Ascending aorta (tissue), 2 donors: ENCODE measurements around the gene LLGL2. TPM values are rescaled to one million over a fixed set of nuclear protein-coding genes. Genes with fewer than 3 reads are reported as not detected.

Experiments
- DNase-seq, 2 donors: peaks; one replicate each; pipeline ENCODE4 v3.0.0-alpha.2; 2019; ENCODE audit warnings: low spot score in 2 of 2
- H3K27ac ChIP-seq, 2 donors: fragments of 200-600 bp; sonication (generic); one replicate each; pipeline ENCODE4 v1.5.1; 2016 to 2017; ENCODE audit warnings: mild to moderate bottlenecking in 1 of 2
- H3K27me3 ChIP-seq: fragments of 200-600 bp; sonication (generic); one replicate; pipeline ENCODE4 v1.5.1; 2017
- H3K36me3 ChIP-seq, 2 donors: fragments of 200-600 bp; sonication (generic); one replicate each; pipeline ENCODE4 v1.5.1; 2016
- H3K4me1 ChIP-seq, 2 donors: fragments of 200-600 bp; sonication (generic); one replicate each; pipeline ENCODE4 v1.5.1; 2016 to 2017; ENCODE audit warnings: mild to moderate bottlenecking in 1 of 2
- H3K4me3 ChIP-seq, 2 donors: fragments of 200-600 bp; sonication (generic); one replicate each; pipeline ENCODE4 v1.5.1; 2016 to 2017; ENCODE audit warnings: mild to moderate bottlenecking in 1 of 2
- H3K9me3 ChIP-seq, 2 donors: fragments of 200-600 bp; sonication (generic); one replicate each; pipeline ENCODE4 v1.5.1; 2016
- intact Hi-C: fragments of 100-400 bp; cut with DNase I; formaldehyde crosslinking; loops from one replicate; pipeline ENCODE4 v1.15.1; 2023
- total RNA-seq: library from RNA; depleted of rRNA; stranded (reverse); fragments of >200 nt; gene quantifications from one replicate; pipeline ENCODE4 v1.1.0, GENCODE V29; 2016
- TF ChIP-seq, protein P1 (sequence below), 3 experiments: fragments of 200-600 bp in 2 of 3; fragments of 450-650 bp in 1 of 3; sonication (generic) in 2 of 3; IDR thresholded peaks; one replicate each; pipeline ENCODE4 v1.5.1; 2016 to 2019; ENCODE audit warnings: antibody characterized with exemption in 3 of 3, mild to moderate bottlenecking in 1 of 3, moderate library complexity in 1 of 3

Gene LLGL2
- total RNA-seq, 1 donor from 2014 or later: 41.8 TPM

DNA sequence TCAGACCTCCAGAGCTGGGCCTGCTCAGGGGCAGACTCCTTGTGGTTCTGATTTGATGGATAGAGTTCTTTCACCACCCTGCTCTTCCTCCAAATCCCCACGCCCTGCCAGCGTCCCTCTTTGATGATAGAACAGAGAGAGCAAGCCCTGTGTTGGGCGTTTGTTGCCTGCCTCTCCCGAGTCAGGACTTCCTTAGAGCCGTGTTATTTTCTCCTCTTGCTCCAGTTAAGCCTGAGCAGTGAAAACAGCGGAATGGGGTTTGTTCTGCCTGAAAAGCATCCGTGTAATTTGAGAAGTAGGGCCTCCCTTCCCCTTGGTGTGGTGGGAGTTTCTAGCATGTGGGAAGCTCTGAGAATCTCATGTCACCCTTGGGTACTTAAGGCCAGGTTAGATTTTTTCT lies 47.0 kb upstream of the LLGL2 start:
- Histone ChIP-seq H3K9me3 (no peaks in the 10 kb centered on the region), H3K4me3 (no peak overlapping the region), H3K27ac (peak overlapping the region in 1 of 2 donors; percentile 3), H3K27me3 (no peaks in the 10 kb centered on the region), H3K4me1 (peaks cover 9 to 25% of the 10 kb centered on the region in 2 donors), H3K36me3 (peaks cover under 1 to 1% of the 10 kb centered on the region in 2 donors)
- intact Hi-C loops: loop anchor here (5.0 kb wide), 1 partner anchor 36 kb away; no protein-coding TSS in a partner anchor
- DNase-seq: no peak
- TF ChIP-seq, protein P1, sequence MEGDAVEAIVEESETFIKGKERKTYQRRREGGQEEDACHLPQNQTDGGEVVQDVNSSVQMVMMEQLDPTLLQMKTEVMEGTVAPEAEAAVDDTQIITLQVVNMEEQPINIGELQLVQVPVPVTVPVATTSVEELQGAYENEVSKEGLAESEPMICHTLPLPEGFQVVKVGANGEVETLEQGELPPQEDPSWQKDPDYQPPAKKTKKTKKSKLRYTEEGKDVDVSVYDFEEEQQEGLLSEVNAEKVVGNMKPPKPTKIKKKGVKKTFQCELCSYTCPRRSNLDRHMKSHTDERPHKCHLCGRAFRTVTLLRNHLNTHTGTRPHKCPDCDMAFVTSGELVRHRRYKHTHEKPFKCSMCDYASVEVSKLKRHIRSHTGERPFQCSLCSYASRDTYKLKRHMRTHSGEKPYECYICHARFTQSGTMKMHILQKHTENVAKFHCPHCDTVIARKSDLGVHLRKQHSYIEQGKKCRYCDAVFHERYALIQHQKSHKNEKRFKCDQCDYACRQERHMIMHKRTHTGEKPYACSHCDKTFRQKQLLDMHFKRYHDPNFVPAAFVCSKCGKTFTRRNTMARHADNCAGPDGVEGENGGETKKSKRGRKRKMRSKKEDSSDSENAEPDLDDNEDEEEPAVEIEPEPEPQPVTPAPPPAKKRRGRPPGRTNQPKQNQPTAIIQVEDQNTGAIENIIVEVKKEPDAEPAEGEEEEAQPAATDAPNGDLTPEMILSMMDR (IDR thresholded peaks at IDR 0.05): no peak

DNA sequence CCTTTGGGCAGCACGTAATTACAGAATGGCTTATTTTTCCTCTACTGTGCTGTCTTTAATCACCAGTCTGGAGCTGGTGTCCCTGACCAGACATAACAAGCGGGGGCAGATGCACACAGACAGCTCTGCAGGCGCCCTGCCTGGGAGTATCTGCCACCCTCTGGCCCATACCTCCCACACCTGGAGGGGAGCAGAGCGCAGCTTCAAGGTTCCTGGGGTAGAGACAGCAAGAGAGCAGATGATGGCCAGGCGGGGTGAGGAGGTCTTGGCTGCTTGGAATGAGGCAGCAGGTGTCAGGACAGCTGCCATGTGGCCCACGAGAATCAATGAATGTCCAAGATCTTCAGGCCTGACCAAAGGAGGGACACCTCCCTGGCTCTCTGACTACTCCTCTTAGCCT lies 45.2 kb upstream of the LLGL2 start:
- Histone ChIP-seq H3K27me3 (no peaks in the 10 kb centered on the region), H3K9me3 (no peaks in the 10 kb centered on the region), H3K4me3 (no peak overlapping the region), H3K36me3 (no peaks in the 10 kb centered on the region), H3K27ac (no peak overlapping the region), H3K4me1 (peaks cover 9 to 22% of the 10 kb centered on the region in 2 donors)
- TF ChIP-seq, protein P1 (IDR thresholded peaks at IDR 0.05): no peak
- intact Hi-C loops: no loop called here
- DNase-seq: no peak

DNA sequence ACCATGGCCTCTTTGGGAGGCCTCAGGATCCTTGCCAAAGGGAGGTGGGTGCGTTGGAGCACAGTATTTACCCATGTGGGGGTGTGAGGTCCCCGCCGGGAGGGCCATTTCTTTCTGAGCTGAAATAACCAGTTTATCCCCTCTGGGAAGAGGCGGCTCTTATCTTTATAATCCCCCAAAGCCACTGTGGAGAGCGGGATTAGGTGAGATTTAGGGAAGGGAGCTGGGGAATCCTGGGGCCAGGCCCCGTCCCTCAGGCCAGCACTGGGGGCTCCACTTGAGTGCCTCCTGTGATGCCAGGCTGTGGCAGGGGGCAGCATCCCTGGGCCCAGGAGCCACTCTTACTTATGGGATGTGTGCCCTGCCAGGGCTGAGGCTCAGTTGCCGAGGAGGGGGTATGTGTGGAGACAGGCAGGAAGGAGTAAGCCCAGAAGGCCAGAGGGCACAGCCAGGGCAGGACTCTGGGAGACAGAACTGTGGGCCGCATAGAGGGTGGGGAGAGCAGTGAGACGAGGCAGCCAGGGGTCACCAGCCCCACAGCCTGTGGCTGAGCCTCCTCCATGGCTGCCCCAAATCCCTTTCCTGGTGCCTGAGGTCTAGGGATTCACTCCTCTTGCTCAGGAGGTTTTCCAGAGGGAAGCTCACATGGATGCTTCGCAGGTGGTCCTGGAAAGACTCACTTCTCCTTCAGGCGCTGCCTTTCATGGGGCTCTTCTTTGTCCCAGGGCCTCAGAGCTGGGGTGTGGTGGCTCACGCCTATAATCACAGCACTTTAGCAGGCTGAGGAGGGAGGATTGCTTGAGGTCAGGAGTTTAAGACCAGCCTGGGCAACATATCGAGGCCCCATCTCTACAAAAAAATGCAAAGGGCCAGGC lies 44.1 kb upstream of the LLGL2 start:
- no peak for DNase-seq
- peaks cover 0 to 3% of the 10 kb centered on the region in 2 donors for H3K36me3 ChIP-seq
- intact Hi-C loops: no loop called here
- no peaks in the 10 kb centered on the region for H3K27me3 ChIP-seq
- H3K4me1 ChIP-seq: peaks cover 9 to 12% of the 10 kb centered on the region in 2 donors
- TF ChIP-seq, protein P1 (IDR thresholded peaks at IDR 0.05): no peak
- H3K9me3 ChIP-seq: no peaks in the 10 kb centered on the region
- no peak overlapping the region for H3K27ac ChIP-seq
- no peak overlapping the region for H3K4me3 ChIP-seq

DNA sequence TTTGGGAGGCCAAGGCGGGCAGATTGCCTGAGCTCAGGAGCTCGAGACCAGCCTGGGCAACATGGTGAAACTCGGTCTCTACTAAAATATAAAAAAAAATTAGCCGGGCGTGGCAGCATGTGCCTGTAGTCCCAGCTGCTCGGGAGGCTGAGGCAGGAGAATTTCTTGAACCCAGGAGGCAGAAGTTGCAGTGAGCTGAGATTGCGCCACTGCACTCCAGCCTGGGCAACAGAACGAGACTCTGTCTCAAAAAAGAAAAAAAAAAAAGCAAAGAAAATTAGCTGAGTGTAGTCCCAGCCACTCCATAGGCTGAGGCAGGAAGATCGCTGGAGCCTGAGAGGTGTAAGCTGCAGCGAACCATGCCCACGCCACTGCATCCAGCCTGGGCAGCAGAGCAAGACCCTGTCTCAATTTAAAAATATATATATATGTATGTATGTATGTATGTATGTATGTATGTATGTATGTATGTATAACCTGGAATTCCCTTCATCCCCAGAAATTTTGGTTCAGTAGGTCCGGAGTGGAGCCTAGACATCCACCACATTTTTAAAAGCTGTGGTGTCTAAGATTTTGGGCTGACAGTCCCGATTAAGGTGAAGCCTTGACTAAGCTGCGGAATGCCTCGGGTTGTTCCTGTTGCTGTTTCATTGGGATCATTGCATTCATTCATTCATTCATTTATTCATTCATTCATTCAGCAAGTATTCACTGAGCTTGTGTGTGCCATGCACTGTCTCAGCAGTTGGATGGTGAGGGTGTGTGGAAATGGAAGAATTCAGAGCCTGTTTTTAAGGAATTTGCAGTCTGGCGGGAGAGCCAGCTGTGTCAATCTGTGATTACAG lies 43.2 kb upstream of the LLGL2 start:
- H3K4me1 ChIP-seq: peaks cover under 1 to 3% of the 10 kb centered on the region in 2 donors

DNA sequence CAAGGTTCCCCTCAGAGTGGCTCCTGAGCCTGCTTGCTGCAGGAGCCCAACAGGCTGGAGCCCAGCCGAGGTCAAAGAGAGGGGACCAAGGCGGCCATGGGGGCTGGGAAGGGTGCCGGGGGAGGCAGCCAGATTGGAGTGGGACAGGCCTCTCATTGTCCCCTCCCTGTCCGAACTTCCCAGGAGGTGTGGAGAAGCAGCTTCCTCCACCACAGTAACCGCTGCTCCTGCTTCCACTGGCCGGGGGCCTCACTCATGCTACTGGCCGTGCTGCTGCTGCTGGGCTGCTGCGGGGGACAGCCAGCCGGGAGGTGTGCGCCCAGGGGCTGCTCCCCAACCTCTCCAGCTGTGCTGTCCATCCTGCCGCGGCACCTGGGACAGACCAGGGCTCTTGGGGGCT lies 39.8 kb upstream of the LLGL2 start:
- intact Hi-C loops: no loop called here
- peaks cover 3% of the 10 kb centered on the region in 2 donors for H3K36me3 ChIP-seq
- H3K9me3 ChIP-seq: no peaks in the 10 kb centered on the region
- no peak overlapping the region for H3K4me3 ChIP-seq
- TF ChIP-seq, protein P1 (IDR thresholded peaks at IDR 0.05): no peak
- H3K27me3 ChIP-seq: no peaks in the 10 kb centered on the region
- H3K4me1 ChIP-seq: peaks cover 0 to 6% of the 10 kb centered on the region in 2 donors
- H3K27ac ChIP-seq: no peak overlapping the region
- DNase-seq: no peak

More for the DNA sequence above, 43.2 kb upstream of the LLGL2 start:
- H3K27me3 ChIP-seq: no peaks in the 10 kb centered on the region
- TF ChIP-seq, protein P1 (IDR thresholded peaks at IDR 0.05): no peak
- H3K4me3 ChIP-seq: no peak overlapping the region
- peaks cover 0 to 3% of the 10 kb centered on the region in 2 donors for H3K36me3 ChIP-seq
- H3K27ac ChIP-seq: no peak overlapping the region
- intact Hi-C loops: no loop called here
- no peak for DNase-seq
- H3K9me3 ChIP-seq: no peaks in the 10 kb centered on the region
